Right lobe of liver (tissue), 6 donors: Measurements from ENCODE around the gene DYNC2I2. TPM values are rescaled to one million over a fixed set of nuclear protein-coding genes. Genes with fewer than 3 reads are reported as not detected.
A peak's percentile ranks its signal among the peaks of the same experiment; 100 is the strongest.
"Not testable (repeated sequence)": the region's sequence is repeated elsewhere in the genome, so short reads cannot be mapped to it uniquely, and the experiment has no call there.

Experiments used
- ATAC-seq, 4 donors: fragments of 200-7000 bp; cut with Tn5 transposase; one replicate each; pipeline ENCODE4 v1.9.1; 2020; ENCODE audit warnings: mild to moderate bottlenecking in 4 of 4, moderate library complexity in 4 of 4
- DNase-seq, 3 donors: peaks; one replicate each; pipeline ENCODE4 v3.0.0-alpha.2; 2020
- H3K27ac ChIP-seq, 3 donors: fragments of 200-600 bp; one replicate each; pipeline ENCODE4 v1.8.0; 2022
- H3K27me3 ChIP-seq, 2 donors: fragments of 200-600 bp; one replicate each; pipeline ENCODE4 v1.8.0; 2022
- H3K36me3 ChIP-seq, 4 donors: fragments of 200-600 bp; sonication (generic) in 1 of 4; one replicate each; pipeline versions ENCODE4 v1.5.1 to v1.8.0; 2017 to 2022; ENCODE audit warnings: control low read depth in 1 of 4
- H3K4me1 ChIP-seq, 4 donors: fragments of 200-600 bp; sonication (generic) in 1 of 4; one replicate each; pipeline versions ENCODE4 v1.5.1 to v1.8.0; 2017 to 2022; ENCODE audit warnings: control low read depth in 1 of 4
- H3K4me3 ChIP-seq, 3 donors: fragments of 200-600 bp; one replicate each; pipeline ENCODE4 v1.8.0; 2022
- H3K9me3 ChIP-seq, 4 donors: fragments of 200-600 bp; sonication (generic) in 1 of 4; one replicate each; pipeline versions ENCODE4 v1.5.1 to v1.8.0; 2017 to 2022; ENCODE audit warnings: control low read depth in 1 of 4
- POLR2A ChIP-seq: fragments of 450-650 bp; IDR thresholded peaks from one replicate; pipeline ENCODE4 v1.6.1; 2017; ENCODE audit warnings: antibody characterized with exemption, mild to moderate bottlenecking
- WGBS: methylation state at CpG from one replicate; pipeline ENCODE4 v1.1.6; 2018; ENCODE audit warnings: low coverage, low lambda C conversion rate; ENCODE audit not compliant: insufficient coverage; ENCODE audit errors: missing lambda C conversion rate; 5-methylcytosine and 5-hydroxymethylcytosine counted together
- intact Hi-C, 2 donors: fragments of 100-400 bp; cut with DNase I; formaldehyde crosslinking; loops; one replicate each; pipeline versions ENCODE4 v1.11.2 to v1.14.1; 2022
- total RNA-seq, 6 experiments: library from RNA; depleted of rRNA in 2 of 6; stranded (reverse); fragments of >200 nt in 2 of 6; fragmentation: NEBNext Ultra II Directional in 3 of 6; extraction: Animal tissue kit (Norgen Biotek cat#: 25700) in 3 of 6; gene quantifications; one replicate each; pipeline versions ENCODE4 v1.1.0 to v1.2.4, GENCODE V29; 2016 to 2023
- TF ChIP-seq, protein P1 (sequence below), 4 donors: fragments of 200-600 bp in 3 of 4; fragments of 450-650 bp in 1 of 4; IDR thresholded peaks; one replicate each; pipeline versions ENCODE4 v1.5.1 to v1.8.0; 2016 to 2022; ENCODE audit warnings: antibody characterized with exemption in 4 of 4, mild to moderate bottlenecking in 2 of 4
- donor health status: DM: no; HTN: yes; CAD: no.
- donor health status: DM: no; HTN: no; CAD: no.
- donor health status: DM: no; HTN: no; CAD: no.
- donor health status: DM: no; HTN: yes; CAD: no.
- donor health status: DM: no; HTN: yes; CAD: no.

DYNC2I2 gene
- total RNA-seq, 6 experiments from 2014 or later = 11.8 to 23.9 (median 18.8) TPM

- intact Hi-C loops = no loop called here
- 76% methylated on average over 8 of the region's 8 CpGs for WGBS
- no peak overlapping the region for H3K4me3 ChIP-seq
- H3K27me3 ChIP-seq = no peaks in the 10 kb centered on the region
- H3K9me3 ChIP-seq = no peaks in the 10 kb centered on the region
- TF ChIP-seq POLR2A = no peak
- TF ChIP-seq, protein P1, sequence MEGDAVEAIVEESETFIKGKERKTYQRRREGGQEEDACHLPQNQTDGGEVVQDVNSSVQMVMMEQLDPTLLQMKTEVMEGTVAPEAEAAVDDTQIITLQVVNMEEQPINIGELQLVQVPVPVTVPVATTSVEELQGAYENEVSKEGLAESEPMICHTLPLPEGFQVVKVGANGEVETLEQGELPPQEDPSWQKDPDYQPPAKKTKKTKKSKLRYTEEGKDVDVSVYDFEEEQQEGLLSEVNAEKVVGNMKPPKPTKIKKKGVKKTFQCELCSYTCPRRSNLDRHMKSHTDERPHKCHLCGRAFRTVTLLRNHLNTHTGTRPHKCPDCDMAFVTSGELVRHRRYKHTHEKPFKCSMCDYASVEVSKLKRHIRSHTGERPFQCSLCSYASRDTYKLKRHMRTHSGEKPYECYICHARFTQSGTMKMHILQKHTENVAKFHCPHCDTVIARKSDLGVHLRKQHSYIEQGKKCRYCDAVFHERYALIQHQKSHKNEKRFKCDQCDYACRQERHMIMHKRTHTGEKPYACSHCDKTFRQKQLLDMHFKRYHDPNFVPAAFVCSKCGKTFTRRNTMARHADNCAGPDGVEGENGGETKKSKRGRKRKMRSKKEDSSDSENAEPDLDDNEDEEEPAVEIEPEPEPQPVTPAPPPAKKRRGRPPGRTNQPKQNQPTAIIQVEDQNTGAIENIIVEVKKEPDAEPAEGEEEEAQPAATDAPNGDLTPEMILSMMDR (IDR thresholded peaks at IDR 0.05) = no peak
- H3K4me1 ChIP-seq = no peaks in the 10 kb centered on the region
- H3K36me3 ChIP-seq = peaks cover 0 to 37% (median 28%) of the 10 kb centered on the region in 4 donors
- no peak for ATAC-seq
- peak in 1 of 3 donors; percentile 1 for DNase-seq
- no peak overlapping the region for H3K27ac ChIP-seq
These were observed 40.5 kb upstream of the DYNC2I2 start for GRCh38 chr9:128696923-128697707.

GRCh38 chr9:128694344-128694743 is 37.7 kb upstream of the DYNC2I2 start:
- no peaks in the 10 kb centered on the region for H3K9me3 ChIP-seq
- no peaks in the 10 kb centered on the region for H3K27me3 ChIP-seq
- no peak for DNase-seq
- peaks cover 0 to 45% (median 30%) of the 10 kb centered on the region in 4 donors for H3K36me3 ChIP-seq
- no peak overlapping the region for H3K27ac ChIP-seq
- no peak for ATAC-seq
- H3K4me1 ChIP-seq = peaks cover 0 to 8% (median 3%) of the 10 kb centered on the region in 4 donors
- 75% methylated on average over 6 of the region's 6 CpGs for WGBS
- no peak overlapping the region for H3K4me3 ChIP-seq
- intact Hi-C loops = no loop called here
- TF ChIP-seq, protein P1 (IDR thresholded peaks at IDR 0.05) = no peak
- no peak for TF ChIP-seq POLR2A

GRCh38 chr9:128693738-128694137 is 37.1 kb upstream of the DYNC2I2 start:
- H3K4me3 ChIP-seq, DNase-seq, H3K27ac ChIP-seq, ATAC-seq, intact Hi-C loops, H3K4me1 ChIP-seq, H3K27me3 ChIP-seq, H3K9me3 ChIP-seq: not testable (repeated sequence)
- WGBS = 86% methylated on average over 3 of the region's 3 CpGs
- H3K36me3 ChIP-seq = peaks cover 0 to 45% (median 30%) of the 10 kb centered on the region in 4 donors

GRCh38 chr9:128690684-128691034 is 34.0 kb upstream of the DYNC2I2 start:
- WGBS = 23% methylated on average over 5 of the region's 5 CpGs
- H3K27me3 ChIP-seq = no peaks in the 10 kb centered on the region
- ATAC-seq (no peak), DNase-seq (no peak)
- intact Hi-C loops = no loop called here
- H3K4me3 ChIP-seq = peak overlapping the region; percentile 62 to 76 (median 62)
- H3K27ac ChIP-seq = no peak overlapping the region
- H3K4me1 ChIP-seq = peaks cover 0 to 20% (median 5%) of the 10 kb centered on the region in 4 donors
- peaks cover 0 to 44% (median 25%) of the 10 kb centered on the region in 4 donors for H3K36me3 ChIP-seq
- TF ChIP-seq, protein P1 (IDR thresholded peaks at IDR 0.05) = no peak
- no peak for TF ChIP-seq POLR2A
- no peaks in the 10 kb centered on the region for H3K9me3 ChIP-seq
